ENCODE data around the gene DET1.

DNA sequence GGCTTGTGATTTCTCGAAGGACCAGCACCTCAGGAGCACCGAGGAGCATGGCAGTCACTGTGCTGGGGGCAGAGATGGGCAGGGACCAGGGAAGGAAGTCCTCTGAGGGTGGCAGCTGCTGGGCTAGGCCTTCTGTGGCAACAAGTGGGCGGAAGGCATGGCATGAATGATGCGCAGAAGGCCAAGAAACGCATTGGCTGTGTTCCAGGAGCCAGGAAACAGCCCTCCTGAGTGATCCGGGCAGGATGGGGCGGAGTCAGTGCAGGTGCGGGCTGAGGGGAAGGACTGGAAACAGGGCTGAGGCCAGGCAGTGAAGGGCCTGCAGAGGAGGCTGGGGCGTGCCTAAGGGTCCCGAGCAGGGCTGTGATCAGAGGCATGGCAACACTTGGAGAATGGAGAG lies 55.3 kb downstream of the DET1 start:
- no peak for TF ChIP-seq CTCF (IDR thresholded peaks at IDR 0.05)
- TF ChIP-seq EP300 (IDR thresholded peaks at IDR 0.05) = no peak
- no peak for TF ChIP-seq POLR2A (IDR thresholded peaks at IDR 0.05)
